NCI-H146 treated with DMSO at 0.1 percent for 48 hours (cell line): ENCODE results near the gene RNU1-2.
A peak's percentile ranks its signal among the peaks of the same experiment; 100 is the strongest.
"Not testable (repeated sequence)": the region's sequence is repeated elsewhere in the genome, so short reads cannot be mapped to it uniquely, and the experiment has no call there.

Experiments used
- DNase-seq: peaks from one replicate; lab custom pipeline; 2025; ENCODE audit not compliant: unreplicated experiment; lab: John Stamatoyannopoulos, UW

The RNU1-2 gene

GRCh38 chr1:16925635-16926490, 30.1 kb downstream of the RNU1-2 start:
- no peak for DNase-seq

- DNase-seq = peak; percentile 74
Observed at GRCh38 chr1:16926491-16927073, 30.8 kb downstream of the RNU1-2 start.

GRCh38 chr1:16927256-16927655, 31.5 kb downstream of the RNU1-2 start:
- no peak for DNase-seq

GRCh38 chr1:16927711-16928485, 32.1 kb downstream of the RNU1-2 start:
- DNase-seq = no peak

- DNase-seq = peak; percentile 48
Observed at GRCh38 chr1:16929146-16930041, 33.6 kb downstream of the RNU1-2 start.

GRCh38 chr1:16931206-16931934, 35.6 kb downstream of the RNU1-2 start:
- not testable (repeated sequence) for DNase-seq

- DNase-seq = not testable (repeated sequence)
Observed at GRCh38 chr1:16933945-16934344, 38.2 kb downstream of the RNU1-2 start.

- DNase-seq = not testable (repeated sequence)
Observed at GRCh38 chr1:16936580-16936979, 40.8 kb downstream of the RNU1-2 start.

GRCh38 chr1:16938351-16939321, 42.9 kb downstream of the RNU1-2 start:
- no peak for DNase-seq

- DNase-seq = not testable (repeated sequence)
Observed at GRCh38 chr1:16939386-16940180, 43.8 kb downstream of the RNU1-2 start.

- no peak for DNase-seq
Observed at GRCh38 chr1:16944038-16944437, 48.3 kb downstream of the RNU1-2 start.

- DNase-seq = not testable (repeated sequence)
Observed at GRCh38 chr1:16945512-16945911, 49.7 kb downstream of the RNU1-2 start.
